A673 (cell line): ENCODE measurements around the gene SMCO2.

Experiments
- EZH2 ChIP-seq: fragments of 200-600 bp; sonication (generic); IDR thresholded peaks from 2 replicates; pipeline ENCODE4 v1.6.1; 2017; ENCODE audit warnings: borderline replicate concordance, low read depth, mild to moderate bottlenecking, mixed read lengths, antibody characterized with exemption, low read length; ENCODE audit not compliant: poor library complexity, severe bottlenecking
- TF ChIP-seq, protein P1 (sequence below): fragments of 300-800, 200-600 bp; sonication (generic); conservative IDR thresholded peaks from 2 replicates; pipeline ENCODE4 v1.5.1; 2017; ENCODE audit warnings: low read depth, mild to moderate bottlenecking, antibody characterized with exemption, low read length, moderate library complexity, mixed read lengths

DNA sequence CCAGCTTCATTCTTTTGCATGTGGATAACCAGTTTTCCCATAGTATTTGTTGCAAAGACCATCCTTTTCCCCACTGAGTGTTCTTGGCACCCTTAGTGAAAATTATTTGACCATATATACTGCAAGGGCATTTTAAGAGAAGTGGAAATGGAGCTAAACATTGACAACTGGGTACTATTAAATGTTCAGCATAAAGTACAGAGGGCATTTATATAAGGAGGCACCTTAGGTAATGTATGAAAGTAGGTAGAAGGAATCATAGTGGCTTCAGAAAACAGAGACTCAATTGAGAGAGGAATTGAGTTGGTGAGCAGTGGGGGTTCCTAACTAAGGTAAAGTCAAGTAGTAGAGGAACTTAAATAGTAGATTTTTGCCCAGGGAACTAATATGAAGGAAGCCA, 34.5 kb upstream of the SMCO2 start:
- TF ChIP-seq, protein P1, sequence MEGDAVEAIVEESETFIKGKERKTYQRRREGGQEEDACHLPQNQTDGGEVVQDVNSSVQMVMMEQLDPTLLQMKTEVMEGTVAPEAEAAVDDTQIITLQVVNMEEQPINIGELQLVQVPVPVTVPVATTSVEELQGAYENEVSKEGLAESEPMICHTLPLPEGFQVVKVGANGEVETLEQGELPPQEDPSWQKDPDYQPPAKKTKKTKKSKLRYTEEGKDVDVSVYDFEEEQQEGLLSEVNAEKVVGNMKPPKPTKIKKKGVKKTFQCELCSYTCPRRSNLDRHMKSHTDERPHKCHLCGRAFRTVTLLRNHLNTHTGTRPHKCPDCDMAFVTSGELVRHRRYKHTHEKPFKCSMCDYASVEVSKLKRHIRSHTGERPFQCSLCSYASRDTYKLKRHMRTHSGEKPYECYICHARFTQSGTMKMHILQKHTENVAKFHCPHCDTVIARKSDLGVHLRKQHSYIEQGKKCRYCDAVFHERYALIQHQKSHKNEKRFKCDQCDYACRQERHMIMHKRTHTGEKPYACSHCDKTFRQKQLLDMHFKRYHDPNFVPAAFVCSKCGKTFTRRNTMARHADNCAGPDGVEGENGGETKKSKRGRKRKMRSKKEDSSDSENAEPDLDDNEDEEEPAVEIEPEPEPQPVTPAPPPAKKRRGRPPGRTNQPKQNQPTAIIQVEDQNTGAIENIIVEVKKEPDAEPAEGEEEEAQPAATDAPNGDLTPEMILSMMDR: no peak
- no peak for TF ChIP-seq EZH2
